ENCODE data around the gene MYT1.

MYT1 gene

GRCh38 chr20:64256282-64256935 is 92.2 kb downstream of the MYT1 start:
- Histone ChIP-seq H2AFZ (ENCODE audit: low read length) (peak overlapping the region; percentile 99), H3K14ac (ENCODE audit: low read length) (no peak overlapping the region), H3K27ac (replicated peaks; ENCODE audit: low read length) (no peak overlapping the region), H2BK12ac (ENCODE audit: low read length) (no peak overlapping the region), H3K23ac (ENCODE audit: low read depth, low read length, poor library complexity) (no peak overlapping the region), H3K36me3 (replicated peaks in 1 of 2; ENCODE audit: control insufficient read depth in 2 of 2, insufficient read depth in 2 of 2, low read length in 2 of 2) (peaks cover 3 to 14% of the 10 kb centered on the region in 2 donors), H4K91ac (ENCODE audit: low read depth, low read length, poor library complexity) (no peak overlapping the region), H4K8ac (ENCODE audit: low read depth, low read length) (no peak overlapping the region), H3K9ac (ENCODE audit: low read depth, low read length, poor library complexity) (no peak overlapping the region), H3K4me1 (ENCODE audit: control insufficient read depth in 2 of 2, insufficient read depth in 1 of 2, low read depth in 1 of 2, low read length in 2 of 2) (peaks cover 7% of the 10 kb centered on the region in 2 donors), H2BK5ac (ENCODE audit: low read length) (no peak overlapping the region), H2BK15ac (ENCODE audit: low read length) (no peak overlapping the region), H3K4me2 (ENCODE audit: insufficient read depth, low read length, poor library complexity, severe bottlenecking) (peak overlapping the region; percentile 71), H2AK5ac (ENCODE audit: low read depth, low read length) (no peak overlapping the region), H3K79me1 (ENCODE audit: low read depth, low read length) (peaks cover 5% of the 10 kb centered on the region), H3K4me3 (ENCODE audit: low read length in 2 of 2) (peak overlapping the region; percentile 92), H2BK120ac (ENCODE audit: low read depth, low read length) (no peak overlapping the region), H3K9me3 (replicated peaks in 1 of 2; ENCODE audit: control insufficient read depth in 2 of 2, insufficient read depth in 1 of 2, low read depth in 1 of 2, low read length in 2 of 2) (no peaks in the 10 kb centered on the region), H3K18ac (ENCODE audit: low read length) (no peak overlapping the region), H3K27me3 (ENCODE audit: control insufficient read depth in 3 of 3, insufficient read depth in 3 of 3, low read depth in 1 of 3, low read length in 3 of 3) (peaks cover 0 to 2% (median 0%) of the 10 kb centered on the region in 3 experiments), H3K4ac (ENCODE audit: low read length) (no peak overlapping the region)
- no peak for DNase-seq (ENCODE audit: low spot score)
- no CpG with 5 or more reads among the region's 15 CpGs for WGBS, 2 donors (ENCODE audit: extremely low coverage in 2 of 2, insufficient read length in 2 of 2, insufficient replicate concordance in 1 of 2)

GRCh38 chr20:64257107-64257757 is 93.0 kb downstream of the MYT1 start:
- Histone ChIP-seq H3K4me3 (ENCODE audit: low read length in 2 of 2) (peak overlapping the region in 1 of 2 donors; percentile 3), H3K4me1 (ENCODE audit: control insufficient read depth in 2 of 2, insufficient read depth in 1 of 2, low read depth in 1 of 2, low read length in 2 of 2) (peaks cover 7% of the 10 kb centered on the region in 2 donors), H2AFZ (ENCODE audit: low read length) (no peak overlapping the region), H3K18ac (ENCODE audit: low read length) (no peak overlapping the region), H2AK5ac (ENCODE audit: low read depth, low read length) (no peak overlapping the region), H3K9ac (ENCODE audit: low read depth, low read length, poor library complexity) (peak overlapping the region; percentile 22), H3K4me2 (ENCODE audit: insufficient read depth, low read length, poor library complexity, severe bottlenecking) (peak overlapping the region; percentile 71), H3K36me3 (replicated peaks in 1 of 2; ENCODE audit: control insufficient read depth in 2 of 2, insufficient read depth in 2 of 2, low read length in 2 of 2) (peaks cover 4 to 15% of the 10 kb centered on the region in 2 donors), H4K8ac (ENCODE audit: low read depth, low read length) (no peak overlapping the region), H4K91ac (ENCODE audit: low read depth, low read length, poor library complexity) (no peak overlapping the region), H2BK5ac (ENCODE audit: low read length) (no peak overlapping the region), H3K9me3 (replicated peaks in 1 of 2; ENCODE audit: control insufficient read depth in 2 of 2, insufficient read depth in 1 of 2, low read depth in 1 of 2, low read length in 2 of 2) (no peaks in the 10 kb centered on the region), H3K79me1 (ENCODE audit: low read depth, low read length) (peaks cover 5% of the 10 kb centered on the region), H3K27ac (replicated peaks; ENCODE audit: low read length) (no peak overlapping the region), H3K23ac (ENCODE audit: low read depth, low read length, poor library complexity) (no peak overlapping the region), H2BK15ac (ENCODE audit: low read length) (no peak overlapping the region), H3K14ac (ENCODE audit: low read length) (no peak overlapping the region), H2BK120ac (ENCODE audit: low read depth, low read length) (no peak overlapping the region), H2BK12ac (ENCODE audit: low read length) (no peak overlapping the region), H3K4ac (ENCODE audit: low read length) (no peak overlapping the region), H3K27me3 (ENCODE audit: control insufficient read depth in 3 of 3, insufficient read depth in 3 of 3, low read depth in 1 of 3, low read length in 3 of 3) (no peaks in the 10 kb centered on the region)
- WGBS, 2 donors (ENCODE audit: extremely low coverage in 2 of 2, insufficient read length in 2 of 2, insufficient replicate concordance in 1 of 2), result no CpG with 5 or more reads among the region's 13 CpGs
- DNase-seq (ENCODE audit: low spot score), result no peak

GRCh38 chr20:64258071-64258823 is 94.0 kb downstream of the MYT1 start:
- H3K18ac ChIP-seq (ENCODE audit: low read length), result no peak overlapping the region
- H3K4ac ChIP-seq (ENCODE audit: low read length), result no peak overlapping the region
- no peak overlapping the region for H3K9ac ChIP-seq (ENCODE audit: low read depth, low read length, poor library complexity)
- H4K8ac ChIP-seq (ENCODE audit: low read depth, low read length), result no peak overlapping the region
- no peak overlapping the region for H2BK15ac ChIP-seq (ENCODE audit: low read length)
- no peak overlapping the region for H2AK5ac ChIP-seq (ENCODE audit: low read depth, low read length)
- no peak overlapping the region for H2BK12ac ChIP-seq (ENCODE audit: low read length)
- no peak overlapping the region for H3K4me2 ChIP-seq (ENCODE audit: insufficient read depth, low read length, poor library complexity, severe bottlenecking)
- H2BK5ac ChIP-seq (ENCODE audit: low read length), result no peak overlapping the region
- no peak for DNase-seq (ENCODE audit: low spot score)
- no peak overlapping the region for H3K4me3 ChIP-seq (ENCODE audit: low read length in 2 of 2)
- H3K27ac ChIP-seq (replicated peaks; ENCODE audit: low read length), result no peak overlapping the region
- no peak overlapping the region for H4K91ac ChIP-seq (ENCODE audit: low read depth, low read length, poor library complexity)
- peaks cover 10% of the 10 kb centered on the region for H3K79me1 ChIP-seq (ENCODE audit: low read depth, low read length)
- H3K14ac ChIP-seq (ENCODE audit: low read length), result no peak overlapping the region
- peaks cover 8 to 24% of the 10 kb centered on the region in 2 donors for H3K36me3 ChIP-seq (replicated peaks in 1 of 2; ENCODE audit: control insufficient read depth in 2 of 2, insufficient read depth in 2 of 2, low read length in 2 of 2)
- no peak overlapping the region for H3K23ac ChIP-seq (ENCODE audit: low read depth, low read length, poor library complexity)
- no CpG with 5 or more reads among the region's 9 CpGs for WGBS, 2 donors (ENCODE audit: extremely low coverage in 2 of 2, insufficient read length in 2 of 2, insufficient replicate concordance in 1 of 2)
- no peak overlapping the region for H2AFZ ChIP-seq (ENCODE audit: low read length)
- H3K9me3 ChIP-seq (replicated peaks in 1 of 2; ENCODE audit: control insufficient read depth in 2 of 2, insufficient read depth in 1 of 2, low read depth in 1 of 2, low read length in 2 of 2), result no peaks in the 10 kb centered on the region
- peaks cover 7% of the 10 kb centered on the region in 2 donors for H3K4me1 ChIP-seq (ENCODE audit: control insufficient read depth in 2 of 2, insufficient read depth in 1 of 2, low read depth in 1 of 2, low read length in 2 of 2)
- H2BK120ac ChIP-seq (ENCODE audit: low read depth, low read length), result no peak overlapping the region
- no peaks in the 10 kb centered on the region for H3K27me3 ChIP-seq (ENCODE audit: control insufficient read depth in 3 of 3, insufficient read depth in 3 of 3, low read depth in 1 of 3, low read length in 3 of 3)

GRCh38 chr20:64260239-64260638 is 96.0 kb downstream of the MYT1 start:
- WGBS, 2 donors (ENCODE audit: extremely low coverage in 2 of 2, insufficient read length in 2 of 2, insufficient replicate concordance in 1 of 2), result no CpG with 5 or more reads among the region's 6 CpGs
- Histone ChIP-seq H3K4me2 (ENCODE audit: insufficient read depth, low read length, poor library complexity, severe bottlenecking) (no peak overlapping the region), H2BK15ac (ENCODE audit: low read length) (no peak overlapping the region), H3K4ac (ENCODE audit: low read length) (no peak overlapping the region), H2BK120ac (ENCODE audit: low read depth, low read length) (no peak overlapping the region), H3K79me1 (ENCODE audit: low read depth, low read length) (peaks cover 10% of the 10 kb centered on the region), H3K4me1 (ENCODE audit: control insufficient read depth in 2 of 2, insufficient read depth in 1 of 2, low read depth in 1 of 2, low read length in 2 of 2) (peaks cover 4 to 7% of the 10 kb centered on the region in 2 donors), H3K14ac (ENCODE audit: low read length) (no peak overlapping the region), H3K27me3 (ENCODE audit: control insufficient read depth in 3 of 3, insufficient read depth in 3 of 3, low read depth in 1 of 3, low read length in 3 of 3) (no peaks in the 10 kb centered on the region), H2AFZ (ENCODE audit: low read length) (no peak overlapping the region), H4K91ac (ENCODE audit: low read depth, low read length, poor library complexity) (no peak overlapping the region), H2BK5ac (ENCODE audit: low read length) (no peak overlapping the region), H2BK12ac (ENCODE audit: low read length) (no peak overlapping the region), H3K9ac (ENCODE audit: low read depth, low read length, poor library complexity) (no peak overlapping the region), H3K23ac (ENCODE audit: low read depth, low read length, poor library complexity) (no peak overlapping the region), H3K18ac (ENCODE audit: low read length) (no peak overlapping the region), H3K4me3 (ENCODE audit: low read length in 2 of 2) (no peak overlapping the region), H3K36me3 (replicated peaks in 1 of 2; ENCODE audit: control insufficient read depth in 2 of 2, insufficient read depth in 2 of 2, low read length in 2 of 2) (peaks cover 10 to 36% of the 10 kb centered on the region in 2 donors), H3K9me3 (replicated peaks in 1 of 2; ENCODE audit: control insufficient read depth in 2 of 2, insufficient read depth in 1 of 2, low read depth in 1 of 2, low read length in 2 of 2) (no peaks in the 10 kb centered on the region), H3K27ac (replicated peaks; ENCODE audit: low read length) (no peak overlapping the region), H2AK5ac (ENCODE audit: low read depth, low read length) (no peak overlapping the region), H4K8ac (ENCODE audit: low read depth, low read length) (no peak overlapping the region)
- DNase-seq (ENCODE audit: low spot score), result no peak
